ENCODE data around the gene DOCK3.
"Not testable (repeated sequence)": the region's sequence is repeated elsewhere in the genome, so short reads cannot be mapped to it uniquely, and the experiment has no call there.

Gene DOCK3

GRCh38 chr3:50811893-50812292 lies 137.2 kb downstream of the DOCK3 start:
- no peak for DNase-seq

DNA sequence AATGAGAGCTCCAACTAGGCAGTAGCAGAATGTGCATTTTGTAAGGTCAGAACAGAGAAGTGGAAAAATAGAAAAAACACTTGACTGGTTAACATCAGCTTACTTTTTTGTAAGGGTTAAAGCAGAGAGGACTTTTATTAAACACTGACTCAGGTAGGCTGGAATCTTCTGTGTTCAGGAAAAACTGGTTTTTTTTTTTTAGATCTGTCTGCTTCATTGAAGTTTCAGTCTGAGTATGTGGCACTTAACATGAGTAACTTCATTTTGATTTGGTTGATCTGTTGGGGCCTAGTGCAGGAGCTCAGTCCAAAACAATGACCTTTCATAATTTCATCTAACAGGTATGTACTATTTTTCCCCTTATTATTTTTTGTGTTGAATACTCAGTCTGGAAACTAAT lies 141.1 kb downstream of the DOCK3 start:
- no peak for DNase-seq

DNA sequence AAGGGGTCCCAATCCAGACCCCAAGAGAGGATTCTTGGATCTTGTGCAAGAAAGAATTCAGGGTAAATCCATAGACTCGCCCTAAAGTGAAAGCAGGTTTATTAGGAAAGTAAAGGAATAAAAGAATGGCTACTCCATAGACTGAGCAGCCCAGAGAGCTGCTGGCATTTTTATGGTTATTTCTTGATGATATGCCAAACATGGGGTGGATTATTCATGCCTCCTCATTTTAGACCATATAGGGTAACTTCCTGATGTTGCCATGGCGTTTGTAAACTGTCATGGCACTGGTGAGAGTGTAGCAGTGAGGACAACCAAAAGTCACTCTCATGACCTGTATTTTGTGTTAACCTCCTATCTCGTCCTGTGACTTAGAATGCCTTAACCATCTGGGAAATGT lies 142.2 kb downstream of the DOCK3 start:
- DNase-seq = no peak

DNA sequence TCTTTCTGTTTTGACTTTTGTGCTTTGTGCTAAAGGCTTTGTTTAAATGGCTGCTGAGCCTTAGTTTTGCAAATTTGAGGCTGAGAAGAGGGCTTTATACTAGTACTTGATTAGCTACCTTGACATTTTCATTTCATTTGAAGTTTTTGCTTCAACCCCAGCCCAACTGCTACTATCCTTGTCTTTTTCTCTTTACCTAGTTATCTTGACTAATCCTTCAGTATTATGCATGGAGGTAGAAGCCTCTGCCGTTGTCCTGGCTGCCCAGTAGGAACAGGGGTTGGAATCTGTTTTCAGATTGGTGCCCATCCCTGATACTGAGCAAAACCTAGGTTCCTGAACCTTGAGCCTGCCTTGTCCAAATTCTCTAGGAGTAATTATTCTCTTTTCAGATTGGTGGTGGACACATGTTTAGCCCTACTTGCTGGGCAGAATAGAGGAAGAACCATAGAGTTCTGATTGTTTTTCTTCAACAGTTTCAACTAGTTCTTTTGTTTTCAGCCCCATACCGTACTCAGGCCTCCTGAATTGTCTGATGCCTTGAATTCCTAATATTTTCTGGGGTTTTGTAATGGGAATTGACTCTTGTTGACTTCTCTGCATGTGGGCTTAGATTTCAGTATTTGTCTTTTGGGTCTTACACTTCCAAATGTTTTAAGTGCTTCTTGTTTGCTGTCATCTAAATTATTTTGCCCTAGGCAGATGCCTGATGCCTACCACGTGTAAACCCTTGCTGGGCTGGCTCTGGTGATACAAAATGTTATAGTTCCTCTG lies 143.2 kb downstream of the DOCK3 start:
- DNase-seq = no peak

- DNase-seq = no peak
Observed at GRCh38 chr3:50819882-50820281, 145.2 kb downstream of the DOCK3 start.

GRCh38 chr3:50825841-50826240 lies 151.1 kb downstream of the DOCK3 start:
- no peak for DNase-seq

- DNase-seq = no peak
Observed at GRCh38 chr3:50830451-50830850, 155.7 kb downstream of the DOCK3 start.

DNA sequence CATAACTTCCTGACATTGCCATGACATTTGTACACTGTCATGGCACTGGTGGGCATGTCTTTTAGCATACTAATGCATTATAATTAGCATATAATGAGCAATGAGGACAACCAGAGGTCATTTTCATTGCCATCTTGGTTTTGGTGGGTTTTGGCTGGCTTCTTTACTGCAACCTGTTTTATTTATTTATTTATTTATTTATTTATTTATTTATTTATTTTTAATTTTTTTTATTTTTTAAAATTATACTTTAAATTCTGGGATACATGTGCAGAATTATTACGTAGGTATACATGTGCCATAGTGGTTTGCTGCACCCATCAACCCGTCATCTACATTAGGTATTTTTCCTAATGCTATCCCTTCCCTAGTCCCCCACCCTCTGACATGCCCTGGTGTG lies 156.3 kb downstream of the DOCK3 start:
- not testable (repeated sequence) for DNase-seq

- no peak for DNase-seq
Observed at GRCh38 chr3:50840983-50841489, 166.3 kb downstream of the DOCK3 start.

DNA sequence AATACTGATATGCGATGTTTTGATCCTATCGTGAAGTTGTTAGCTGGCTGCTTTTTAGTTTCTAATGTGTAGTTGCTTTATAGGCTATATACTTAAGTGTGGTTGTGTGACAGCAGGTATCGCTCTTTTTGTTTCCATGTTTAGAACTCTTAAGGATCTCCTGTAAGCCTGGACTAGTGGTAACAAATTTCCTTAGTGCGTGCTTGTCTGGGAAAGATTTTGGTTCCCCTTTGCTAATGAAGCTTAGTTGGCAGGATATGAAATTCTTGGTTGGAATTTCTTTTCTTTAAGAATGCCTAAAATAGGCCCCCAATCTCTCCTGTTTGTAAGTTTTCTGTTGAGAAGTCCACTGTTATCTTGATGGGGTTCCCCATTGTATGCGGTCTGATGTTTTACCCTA lies 173.6 kb downstream of the DOCK3 start:
- DNase-seq = no peak

DNA sequence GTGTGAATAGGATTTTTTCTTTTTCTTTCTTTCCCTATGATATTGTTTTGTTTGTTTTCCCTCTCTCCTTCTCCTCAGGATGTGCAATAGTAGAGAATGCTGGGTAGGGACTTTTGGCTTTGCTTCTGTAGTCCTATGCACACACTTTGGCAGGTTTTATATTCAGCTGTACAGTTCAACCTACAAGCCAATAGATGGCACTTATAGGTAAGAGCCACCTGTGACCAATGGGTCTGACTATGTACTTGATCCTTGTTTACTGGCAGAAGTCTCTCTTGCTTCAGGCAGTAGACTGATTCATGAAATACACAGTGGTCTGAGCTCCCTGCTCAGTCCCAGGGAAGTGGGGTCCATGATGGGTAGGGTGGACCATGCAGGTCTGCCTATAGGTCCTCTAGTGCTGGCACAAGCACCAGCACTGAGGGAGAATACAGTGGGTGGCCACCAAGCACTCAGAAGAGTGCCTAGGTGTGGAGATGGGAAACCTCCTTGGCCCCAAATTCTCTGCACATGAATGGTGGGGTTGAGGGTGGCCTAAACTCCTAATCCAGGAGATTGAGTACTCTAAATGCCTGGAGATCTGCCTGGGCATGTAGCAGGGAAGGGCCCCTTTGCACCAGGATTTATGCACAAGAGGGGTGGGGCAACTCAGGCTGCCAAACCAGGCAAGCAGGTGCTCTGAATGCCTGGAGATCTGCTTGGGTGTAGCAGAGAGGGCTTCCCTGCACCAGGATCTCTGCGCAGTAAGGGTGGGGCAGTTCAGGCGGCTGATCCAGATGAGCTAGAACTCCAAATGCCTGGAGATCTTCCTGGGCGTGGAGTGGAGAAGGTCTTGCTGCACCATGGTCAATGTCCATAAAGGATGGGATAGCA lies 176.1 kb downstream of the DOCK3 start:
- no peak for DNase-seq

GRCh38 chr3:50853936-50854335 lies 179.2 kb downstream of the DOCK3 start:
- DNase-seq = no peak

- DNase-seq = no peak
Observed at GRCh38 chr3:50862221-50862620, 187.5 kb downstream of the DOCK3 start.

GRCh38 chr3:50873376-50874157 lies 198.8 kb downstream of the DOCK3 start:
- DNase-seq = no peak

DNA sequence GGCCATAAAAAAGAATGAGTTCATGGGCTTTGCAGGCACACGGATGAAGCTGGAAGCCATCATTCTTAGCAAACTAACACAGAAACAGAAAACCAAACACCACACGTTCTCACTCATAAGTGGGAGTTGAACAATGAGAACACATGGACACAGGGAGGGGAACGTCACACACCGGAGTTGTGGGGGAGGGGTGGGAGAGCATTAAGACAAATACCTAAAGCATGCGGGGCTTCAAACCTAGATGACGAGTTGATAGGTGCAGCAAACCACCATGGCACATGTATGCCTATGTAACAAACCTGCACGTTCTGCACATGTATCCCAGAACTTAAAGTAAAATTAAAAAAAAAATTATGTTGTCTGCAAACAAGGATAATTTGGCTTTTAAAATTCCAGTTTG lies 200.1 kb downstream of the DOCK3 start:
- DNase-seq = not testable (repeated sequence)

- no peak for DNase-seq
Observed at GRCh38 chr3:50876947-50877346, 202.2 kb downstream of the DOCK3 start.

GRCh38 chr3:50882733-50883132 lies 208.0 kb downstream of the DOCK3 start:
- not testable (repeated sequence) for DNase-seq

- DNase-seq = no peak
Observed at GRCh38 chr3:50883755-50884154, 209.0 kb downstream of the DOCK3 start.

DNA sequence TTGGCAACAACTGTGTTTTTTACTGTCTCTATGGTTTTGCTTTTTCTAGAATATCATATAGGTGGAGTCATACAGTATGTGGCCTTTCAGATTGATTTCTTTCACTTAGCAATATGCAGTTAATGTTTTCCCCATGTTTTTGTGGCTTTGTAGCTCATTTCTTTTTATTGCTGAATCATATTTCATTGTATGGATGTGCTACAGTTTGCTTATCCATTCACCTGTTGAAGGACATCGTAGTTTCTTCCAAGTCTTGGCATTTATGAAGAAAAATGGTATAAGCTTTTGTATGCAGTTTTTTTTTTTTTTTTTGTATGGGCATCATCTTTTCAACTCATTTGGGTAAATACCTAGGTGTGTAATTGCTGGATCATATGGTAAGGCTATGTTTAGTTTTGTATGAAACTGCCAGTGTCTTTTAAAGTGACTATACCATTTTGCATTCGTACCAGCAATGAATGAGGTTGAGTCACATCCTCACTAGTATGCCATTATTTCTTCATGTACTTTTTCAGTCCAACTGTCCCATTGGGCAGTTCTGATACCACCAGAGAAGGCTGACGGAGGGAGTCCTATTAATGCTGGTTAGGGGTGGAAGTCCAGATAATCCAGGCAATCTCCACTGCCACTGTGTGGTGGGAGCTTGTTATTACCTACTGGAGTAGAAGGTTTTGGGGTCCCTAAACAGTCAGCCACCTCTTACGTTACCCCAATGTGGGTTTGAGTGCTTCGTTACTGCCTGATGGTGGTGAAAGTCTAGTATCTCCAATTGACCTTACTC lies 210.5 kb downstream of the DOCK3 start:
- no peak for DNase-seq

- no peak for DNase-seq
Observed at GRCh38 chr3:50890688-50891344, 216.1 kb downstream of the DOCK3 start.

- not testable (repeated sequence) for DNase-seq
Observed at GRCh38 chr3:50901097-50901496, 226.4 kb downstream of the DOCK3 start.

- DNase-seq = no peak
Observed at GRCh38 chr3:50912746-50913145, 238.0 kb downstream of the DOCK3 start.

Data from activated CD4-positive, alpha-beta T cell treated with anti-CD3 and anti-CD28 coated beads, Interleukin-2, amount 50 U/mL, for 16 hours (primary cell).